CD14-positive monocyte (primary cell): ENCODE results near the gene DNAJC1. TPM values are rescaled to one million over a fixed set of nuclear protein-coding genes. Genes with fewer than 3 reads are reported as not detected.

ENCODE experiments used
- DNase-seq, 3 donors: peaks; one replicate each; pipeline ENCODE4 v3.0.0-alpha.2; 2011 to 2022
- H2AFZ ChIP-seq: 2 replicates; pipeline ENCODE4 v1.6.0; 2012; ENCODE audit warnings: mild to moderate bottlenecking, low read depth, low read length, inconsistent platforms; ENCODE audit not compliant: insufficient read depth, poor library complexity, severe bottlenecking
- H3K27ac ChIP-seq, 2 donors: 1 replicate in 1 of 2; 2 replicates in 1 of 2; pipeline ENCODE4 v1.5.1; 2012 to 2013; ENCODE audit warnings: low read length in 2 of 2, control low read depth in 1 of 2, inconsistent platforms in 1 of 2, low read depth in 1 of 2, mild to moderate bottlenecking in 1 of 2
- H3K27me3 ChIP-seq, 2 donors: one replicate each; pipeline versions ENCODE4 v1.6.0 to v1.6.1; 2011 to 2013; ENCODE audit warnings: low read length in 2 of 2; ENCODE audit not compliant: control insufficient read depth in 2 of 2, insufficient read depth in 2 of 2
- H3K36me3 ChIP-seq, 2 donors: replicated peaks in 1 of 2; 1 replicate in 1 of 2; 2 replicates in 1 of 2; pipeline versions ENCODE4 v1.5.1 to v1.6.1; 2012 to 2013; ENCODE audit warnings: low read length in 2 of 2, control low read depth in 1 of 2, inconsistent platforms in 1 of 2, mild to moderate bottlenecking in 1 of 2; ENCODE audit not compliant: insufficient read depth in 2 of 2, control insufficient read depth in 1 of 2
- H3K4me1 ChIP-seq, 2 donors: 1 replicate in 1 of 2; 2 replicates in 1 of 2; pipeline versions ENCODE4 v1.5.1 to v1.6.1; 2012 to 2013; ENCODE audit warnings: low read length in 2 of 2, control low read depth in 1 of 2, inconsistent platforms in 1 of 2, mild to moderate bottlenecking in 1 of 2, moderate library complexity in 1 of 2; ENCODE audit not compliant: insufficient read depth in 2 of 2, control insufficient read depth in 1 of 2
- H3K4me2 ChIP-seq: replicated peaks from 2 replicates; pipeline ENCODE3; 2012; ENCODE audit warnings: low read length, moderate library complexity, mild to moderate bottlenecking; ENCODE audit not compliant: poor library complexity, severe bottlenecking; ENCODE audit errors: extremely low read depth
- H3K4me3 ChIP-seq, 3 experiments: fragments of 200-600 bp in 1 of 3; sonication (generic) in 1 of 3; replicated peaks in 1 of 3; 1 replicate in 2 of 3; 2 replicates in 1 of 3; pipeline ENCODE4 v1.5.1; 2011 to 2013; ENCODE audit warnings: low read length in 3 of 3, mild to moderate bottlenecking in 3 of 3, control low read depth in 2 of 3, low read depth in 2 of 3, inconsistent platforms in 1 of 3, moderate library complexity in 1 of 3
- H3K79me2 ChIP-seq: 2 replicates; pipeline ENCODE4 v1.6.0; 2012; ENCODE audit warnings: mild to moderate bottlenecking, control low read depth, inconsistent platforms, low read length, moderate library complexity; ENCODE audit not compliant: insufficient read depth
- H3K9ac ChIP-seq: 2 replicates; pipeline ENCODE4 v1.6.0; 2017; ENCODE audit warnings: low read length, mild to moderate bottlenecking; ENCODE audit not compliant: insufficient read depth, poor library complexity, severe bottlenecking
- H3K9me3 ChIP-seq, 2 donors: replicated peaks in 1 of 2; 1 replicate in 1 of 2; 2 replicates in 1 of 2; pipeline versions ENCODE4 v1.5.1 to v1.6.1; 2012 to 2013; ENCODE audit warnings: low read length in 2 of 2, control low read depth in 1 of 2; ENCODE audit not compliant: control insufficient read depth in 1 of 2, insufficient read depth in 1 of 2
- H4K20me1 ChIP-seq: 2 replicates; pipeline ENCODE4 v1.6.0; 2012; ENCODE audit warnings: mild to moderate bottlenecking, low read length, control low read depth, moderate library complexity; ENCODE audit not compliant: insufficient read depth
- H3K27ac Mint-ChIP-seq, 7 donors: one replicate each; pipeline ENCODE4 v1.8.0; 2020; ENCODE audit warnings: mild to moderate bottlenecking in 7 of 7, mixed read lengths in 7 of 7, moderate library complexity in 6 of 7, inconsistent platforms in 2 of 7
- H3K27me3 Mint-ChIP-seq, 3 donors: one replicate each; pipeline ENCODE4 v1.8.0; 2021 to 2022; ENCODE audit warnings: low read depth in 3 of 3, mild to moderate bottlenecking in 3 of 3, mixed read lengths in 3 of 3, moderate library complexity in 3 of 3, inconsistent platforms in 1 of 3
- H3K36me3 Mint-ChIP-seq, 2 donors: one replicate each; pipeline ENCODE4 v1.8.0; 2020; ENCODE audit warnings: mixed read lengths in 2 of 2, inconsistent platforms in 1 of 2, mild to moderate bottlenecking in 1 of 2
- H3K4me1 Mint-ChIP-seq: one replicate; pipeline ENCODE4 v1.8.0; 2020; ENCODE audit warnings: mild to moderate bottlenecking, mixed read lengths
- H3K4me3 Mint-ChIP-seq, 2 donors: one replicate each; pipeline ENCODE4 v1.8.0; 2020; ENCODE audit warnings: mild to moderate bottlenecking in 2 of 2, mixed read lengths in 2 of 2, moderate library complexity in 1 of 2
- H3K9me3 Mint-ChIP-seq, 7 donors: one replicate each; pipeline ENCODE4 v1.8.0; 2020 to 2022; ENCODE audit warnings: mixed read lengths in 7 of 7, mild to moderate bottlenecking in 6 of 7, moderate library complexity in 6 of 7, inconsistent platforms in 2 of 7
- WGBS: methylation state at CpG from one replicate; pipeline ENCODE4 v1.1.5; 2013; ENCODE audit warnings: missing lambda C conversion rate; ENCODE audit not compliant: insufficient coverage; 5-methylcytosine and 5-hydroxymethylcytosine counted together
- intact Hi-C, 2 donors: fragments of 100-400 bp; cut with micrococcal nuclease; formaldehyde crosslinking; loops; one replicate each; pipeline versions ENCODE4 v1.15.0 to v1.15.1; 2023
- polyA plus RNA-seq, 3 donors: library from polyadenylated mRNA; depleted of rRNA in 1 of 3; unstranded in 2 of 3; stranded (reverse) in 1 of 3; fragments of 300-500 nt in 2 of 3; fragments of >200 nt in 1 of 3; fragmentation: Illumina TruSeq in 2 of 3; gene quantifications; 1 replicate in 2 of 3; 2 replicates in 1 of 3; pipeline ENCODE4 v1.2.3, GENCODE V29; 2012 to 2021
- TF ChIP-seq, protein P1 (sequence below): fragments of 200-600 bp; IDR thresholded peaks from one replicate; pipeline ENCODE4 v1.8.0; 2022; ENCODE audit warnings: antibody characterized with exemption, mild to moderate bottlenecking

DNAJC1 gene
- polyA plus RNA-seq, 3 donors = 11.4 to 12.9 (median 12.5) TPM

GRCh38 chr10:21803374-21803773, 200.2 kb downstream of the DNAJC1 start:
- no peak overlapping the region for H3K27ac ChIP-seq
- Mint-ChIP-seq H3K4me1 (no peaks in the 10 kb centered on the region), H3K27ac (no peak overlapping the region), H3K27me3 (no peaks in the 10 kb centered on the region), H3K9me3 (peaks cover 0 to 4% (median 2%) of the 10 kb centered on the region in 7 donors), H3K36me3 (peaks cover 12 to 20% of the 10 kb centered on the region in 2 donors), H3K4me3 (no peak overlapping the region)
- WGBS = no CpG with 5 or more reads among the region's 1 CpG
- TF ChIP-seq, protein P1, sequence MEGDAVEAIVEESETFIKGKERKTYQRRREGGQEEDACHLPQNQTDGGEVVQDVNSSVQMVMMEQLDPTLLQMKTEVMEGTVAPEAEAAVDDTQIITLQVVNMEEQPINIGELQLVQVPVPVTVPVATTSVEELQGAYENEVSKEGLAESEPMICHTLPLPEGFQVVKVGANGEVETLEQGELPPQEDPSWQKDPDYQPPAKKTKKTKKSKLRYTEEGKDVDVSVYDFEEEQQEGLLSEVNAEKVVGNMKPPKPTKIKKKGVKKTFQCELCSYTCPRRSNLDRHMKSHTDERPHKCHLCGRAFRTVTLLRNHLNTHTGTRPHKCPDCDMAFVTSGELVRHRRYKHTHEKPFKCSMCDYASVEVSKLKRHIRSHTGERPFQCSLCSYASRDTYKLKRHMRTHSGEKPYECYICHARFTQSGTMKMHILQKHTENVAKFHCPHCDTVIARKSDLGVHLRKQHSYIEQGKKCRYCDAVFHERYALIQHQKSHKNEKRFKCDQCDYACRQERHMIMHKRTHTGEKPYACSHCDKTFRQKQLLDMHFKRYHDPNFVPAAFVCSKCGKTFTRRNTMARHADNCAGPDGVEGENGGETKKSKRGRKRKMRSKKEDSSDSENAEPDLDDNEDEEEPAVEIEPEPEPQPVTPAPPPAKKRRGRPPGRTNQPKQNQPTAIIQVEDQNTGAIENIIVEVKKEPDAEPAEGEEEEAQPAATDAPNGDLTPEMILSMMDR = no peak
- H3K9me3 ChIP-seq = no peaks in the 10 kb centered on the region
- intact Hi-C loops = no loop called here
- no peaks in the 10 kb centered on the region for H3K79me2 ChIP-seq
- no peaks in the 10 kb centered on the region for H4K20me1 ChIP-seq
- H3K4me3 ChIP-seq = no peak overlapping the region
- H3K4me2 ChIP-seq = no peak overlapping the region
- no peaks in the 10 kb centered on the region for H3K27me3 ChIP-seq
- H3K4me1 ChIP-seq = no peaks in the 10 kb centered on the region
- no peak overlapping the region for H3K9ac ChIP-seq
- peaks cover 0 to 8% of the 10 kb centered on the region in 2 donors for H3K36me3 ChIP-seq
- no peak for DNase-seq
- no peak overlapping the region for H2AFZ ChIP-seq

- Histone ChIP-seq H3K9ac (no peak overlapping the region), H3K4me1 (no peaks in the 10 kb centered on the region), H3K4me2 (no peak overlapping the region), H3K27ac (no peak overlapping the region), H3K79me2 (no peaks in the 10 kb centered on the region), H2AFZ (no peak overlapping the region), H4K20me1 (no peaks in the 10 kb centered on the region), H3K27me3 (no peaks in the 10 kb centered on the region), H3K9me3 (no peaks in the 10 kb centered on the region), H3K36me3 (peaks cover 0 to 13% of the 10 kb centered on the region in 2 donors), H3K4me3 (no peak overlapping the region)
- intact Hi-C loops = no loop called here
- H3K36me3 Mint-ChIP-seq = peaks cover 21 to 31% of the 10 kb centered on the region in 2 donors
- DNase-seq = no peak
- TF ChIP-seq, protein P1 = no peak
- no peaks in the 10 kb centered on the region for H3K4me1 Mint-ChIP-seq
- H3K9me3 Mint-ChIP-seq = peaks cover 0 to 6% (median 3%) of the 10 kb centered on the region in 7 donors
- no peaks in the 10 kb centered on the region for H3K27me3 Mint-ChIP-seq
- WGBS = no CpG with 5 or more reads among the region's 5 CpGs
- no peak overlapping the region for H3K27ac Mint-ChIP-seq
- no peak overlapping the region for H3K4me3 Mint-ChIP-seq
Observed at GRCh38 chr10:21801609-21802008, 201.9 kb downstream of the DNAJC1 start.
